Fibroblast of lung (primary cell): ENCODE measurements around the gene UBE2H.
"Not testable (repeated sequence)": the region's sequence is repeated elsewhere in the genome, so short reads cannot be mapped to it uniquely, and the experiment has no call there.

ENCODE experiments used
- EZH2 ChIP-seq: IDR thresholded peaks from 2 replicates; pipeline ENCODE4 v1.5.1; 2012; ENCODE audit warnings: low read length, control low read depth, mild to moderate bottlenecking; ENCODE audit errors: missing control alignments
- TF ChIP-seq, protein P1 (sequence below), 2 donors: IDR thresholded peaks in 1 of 2; conservative IDR thresholded peaks in 1 of 2; 1 replicate in 1 of 2; 2 replicates in 1 of 2; pipeline ENCODE4 v1.5.1; 2011 to 2012; ENCODE audit warnings: low read length in 2 of 2, control low read depth in 1 of 2, inconsistent platforms in 1 of 2, low read depth in 1 of 2, mild to moderate bottlenecking in 1 of 2

DNA sequence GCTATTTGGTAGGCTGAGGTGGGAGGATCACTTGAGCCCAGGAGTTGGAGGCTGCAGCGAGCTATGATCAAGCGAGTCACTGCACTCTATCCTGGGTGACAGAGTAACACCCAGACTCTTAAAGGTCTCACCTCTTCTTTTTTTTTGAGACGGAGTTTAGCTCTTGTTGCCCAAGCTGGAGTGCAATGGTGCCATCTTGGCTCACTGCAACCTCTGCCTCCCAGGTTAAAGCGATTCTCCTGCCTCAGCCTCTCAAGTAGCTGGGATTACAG is 7.4 kb upstream of the UBE2H start:
- TF ChIP-seq EZH2 = not testable (repeated sequence)
- TF ChIP-seq, protein P1, sequence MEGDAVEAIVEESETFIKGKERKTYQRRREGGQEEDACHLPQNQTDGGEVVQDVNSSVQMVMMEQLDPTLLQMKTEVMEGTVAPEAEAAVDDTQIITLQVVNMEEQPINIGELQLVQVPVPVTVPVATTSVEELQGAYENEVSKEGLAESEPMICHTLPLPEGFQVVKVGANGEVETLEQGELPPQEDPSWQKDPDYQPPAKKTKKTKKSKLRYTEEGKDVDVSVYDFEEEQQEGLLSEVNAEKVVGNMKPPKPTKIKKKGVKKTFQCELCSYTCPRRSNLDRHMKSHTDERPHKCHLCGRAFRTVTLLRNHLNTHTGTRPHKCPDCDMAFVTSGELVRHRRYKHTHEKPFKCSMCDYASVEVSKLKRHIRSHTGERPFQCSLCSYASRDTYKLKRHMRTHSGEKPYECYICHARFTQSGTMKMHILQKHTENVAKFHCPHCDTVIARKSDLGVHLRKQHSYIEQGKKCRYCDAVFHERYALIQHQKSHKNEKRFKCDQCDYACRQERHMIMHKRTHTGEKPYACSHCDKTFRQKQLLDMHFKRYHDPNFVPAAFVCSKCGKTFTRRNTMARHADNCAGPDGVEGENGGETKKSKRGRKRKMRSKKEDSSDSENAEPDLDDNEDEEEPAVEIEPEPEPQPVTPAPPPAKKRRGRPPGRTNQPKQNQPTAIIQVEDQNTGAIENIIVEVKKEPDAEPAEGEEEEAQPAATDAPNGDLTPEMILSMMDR (conservative IDR thresholded peaks at IDR 0.05 in 1 of 2, IDR thresholded peaks at IDR 0.05 in 1 of 2; ENCODE audit: low read depth in 1 of 2, low read length in 2 of 2) = not testable (repeated sequence)
